Stimulated activated CD4-positive, alpha-beta T cell treated with anti-CD3 and anti-CD28 coated beads, TNF-alpha, amount 100 ng/mL, for 24 hours (primary cell): Measurements from ENCODE around the gene PSMD13.
"Not testable (repeated sequence)": the region's sequence is repeated elsewhere in the genome, so short reads cannot be mapped to it uniquely, and the experiment has no call there.

Experiments used
- DNase-seq, 3 experiments: peaks; one replicate each; pipeline ENCODE4 v3.0.0-alpha.2; 2020; ENCODE audit warnings: low read depth in 3 of 3

The PSMD13 gene

GRCh38 chr11:217704-218103 lies 19.1 kb upstream of the PSMD13 start:
- no peak for DNase-seq

GRCh38 chr11:218815-219593 lies 17.8 kb upstream of the PSMD13 start:
- no peak for DNase-seq

GRCh38 chr11:220641-221215 lies 16.0 kb upstream of the PSMD13 start:
- DNase-seq, result not testable (repeated sequence)

GRCh38 chr11:221539-221938 lies 15.2 kb upstream of the PSMD13 start:
- no peak for DNase-seq

- DNase-seq, result no peak
Observed at GRCh38 chr11:221998-222789, 14.6 kb upstream of the PSMD13 start.

- DNase-seq, result no peak
Observed at GRCh38 chr11:223026-223789, 13.6 kb upstream of the PSMD13 start.

GRCh38 chr11:223884-224283 lies 12.9 kb upstream of the PSMD13 start:
- no peak for DNase-seq

GRCh38 chr11:224424-224823 lies 12.4 kb upstream of the PSMD13 start:
- no peak for DNase-seq

GRCh38 chr11:225734-226453 lies 10.9 kb upstream of the PSMD13 start:
- DNase-seq, result no peak

- no peak for DNase-seq
Observed at GRCh38 chr11:227824-228379, 8.9 kb upstream of the PSMD13 start.

- no peak for DNase-seq
Observed at GRCh38 chr11:230431-230830, 6.3 kb upstream of the PSMD13 start.

GRCh38 chr11:232783-233565 lies 3.8 kb upstream of the PSMD13 start:
- no peak for DNase-seq

GRCh38 chr11:235180-235579 lies 1.6 kb upstream of the PSMD13 start:
- no peak for DNase-seq

- DNase-seq, result peak; percentile 49 to 71 (median 67)
Observed at GRCh38 chr11:235609-235996, 1.2 kb upstream of the PSMD13 start.

GRCh38 chr11:235997-236773 lies 591 bp upstream of the PSMD13 start, which contains the start of gene SIRT3:
TSS of gene SIRT3 (minus strand) at chr11:236342. CDS start at chr11:236328, 14 bp downstream.
- peak; percentile 54 to 76 (median 63) for DNase-seq

- DNase-seq, result not testable (repeated sequence)
Observed at GRCh38 chr11:238346-238745, 1.6 kb downstream of the PSMD13 start.

GRCh38 chr11:240315-240714 lies 3.5 kb downstream of the PSMD13 start:
- no peak for DNase-seq

- no peak for DNase-seq
Observed at GRCh38 chr11:241634-242033, 4.9 kb downstream of the PSMD13 start.

- no peak for DNase-seq
Observed at GRCh38 chr11:244376-244775, 7.6 kb downstream of the PSMD13 start.
